MCF 10A (cell line): Measurements from ENCODE around the gene HUS1. TPM values are rescaled to one million over a fixed set of nuclear protein-coding genes. Genes with fewer than 3 reads are reported as not detected.

Source experiments
- BruUV-seq: library from RNA; stranded (reverse); fragments of 400-500 nt; replicated peaks from 2 replicates; lab custom pipeline; 2021; lab: Mats Ljungman, UMichigan
- CTCF ChIA-PET: fragments of 300-600 bp; sonication (Branson Sonifier 250); formaldehyde crosslinking; extraction: SDS; loops from one replicate; lab custom pipeline; 2021; ENCODE audit warnings: antibody characterized with exemption, inconsistent platforms; lab: Yijun Ruan, JAX
- POLR2A ChIA-PET: fragments of 300-600, 350-650 bp; sonication (Branson Sonifier 250); formaldehyde crosslinking; extraction: SDS; loops from one replicate; lab custom pipeline; 2020; ENCODE audit warnings: antibody characterized with exemption, inconsistent platforms; lab: Yijun Ruan, JAX
- DNase-seq: peaks from one replicate; pipeline ENCODE4 v3.0.0-alpha.2; 2018; ENCODE audit not compliant: unreplicated experiment
- H3K27ac Mint-ChIP-seq: one replicate; pipeline ENCODE4 v1.8.0; 2022; ENCODE audit warnings: mild to moderate bottlenecking, low read depth, mixed read lengths; ENCODE audit not compliant: unreplicated experiment
- H3K27me3 Mint-ChIP-seq: one replicate; pipeline ENCODE4 v1.8.0; 2022; ENCODE audit warnings: mixed read lengths; ENCODE audit not compliant: insufficient read depth, unreplicated experiment
- H3K36me3 Mint-ChIP-seq: one replicate; pipeline ENCODE4 v1.8.0; 2022; ENCODE audit warnings: mild to moderate bottlenecking, moderate library complexity, mixed read lengths; ENCODE audit not compliant: insufficient read depth, unreplicated experiment
- H3K4me1 Mint-ChIP-seq: one replicate; pipeline ENCODE4 v1.8.0; 2022; ENCODE audit warnings: mixed read lengths; ENCODE audit not compliant: insufficient read depth, unreplicated experiment
- H3K4me3 Mint-ChIP-seq: one replicate; pipeline ENCODE4 v1.8.0; 2022; ENCODE audit warnings: mild to moderate bottlenecking, moderate library complexity, mixed read lengths; ENCODE audit not compliant: unreplicated experiment
- H3K9me3 Mint-ChIP-seq: one replicate; pipeline ENCODE4 v1.8.0; 2022; ENCODE audit warnings: mixed read lengths; ENCODE audit not compliant: unreplicated experiment
- CTCF ChIP-seq: fragments of 200-600 bp; IDR thresholded peaks from one replicate; pipeline ENCODE4 v1.8.0; 2022; ENCODE audit warnings: antibody characterized with exemption, mild to moderate bottlenecking; ENCODE audit not compliant: unreplicated experiment
- intact Hi-C: fragments of 100-400 bp; cut with micrococcal nuclease; formaldehyde crosslinking; loops from 2 replicates; pipeline ENCODE4 v1.14.1; 2022
- total RNA-seq: library from RNA; stranded (reverse); gene quantifications from 2 replicates; pipeline ENCODE4 v1.2.3, GENCODE V29; 2022

The HUS1 gene
- total RNA-seq, 1 experiment from 2014 or later: 42.8 TPM

GRCh38 chr7:47939425-47940036, 39.9 kb downstream of the HUS1 start:
- Mint-ChIP-seq H3K27ac (no peak overlapping the region), H3K9me3 (no peaks in the 10 kb centered on the region), H3K4me1 (peaks cover 11% of the 10 kb centered on the region), H3K27me3 (no peaks in the 10 kb centered on the region), H3K36me3 (no peaks in the 10 kb centered on the region), H3K4me3 (no peak overlapping the region)
- ChIA-PET POLR2A (no interaction called here), CTCF (interaction anchor here (0.6 to 2.7 kb wide), 4 partner anchors 14 to 673 kb away, joined by 3 to 13 read pairs (median 6); no protein-coding TSS in a partner anchor)
- TF ChIP-seq CTCF: no peak
- intact Hi-C loops: loop anchor here (2.0 to 10.0 kb wide), 4 partner anchors 355 to 1915 kb away; no protein-coding TSS in a partner anchor
- no TSS peak for BruUV-seq
- no peak for DNase-seq

DNA sequence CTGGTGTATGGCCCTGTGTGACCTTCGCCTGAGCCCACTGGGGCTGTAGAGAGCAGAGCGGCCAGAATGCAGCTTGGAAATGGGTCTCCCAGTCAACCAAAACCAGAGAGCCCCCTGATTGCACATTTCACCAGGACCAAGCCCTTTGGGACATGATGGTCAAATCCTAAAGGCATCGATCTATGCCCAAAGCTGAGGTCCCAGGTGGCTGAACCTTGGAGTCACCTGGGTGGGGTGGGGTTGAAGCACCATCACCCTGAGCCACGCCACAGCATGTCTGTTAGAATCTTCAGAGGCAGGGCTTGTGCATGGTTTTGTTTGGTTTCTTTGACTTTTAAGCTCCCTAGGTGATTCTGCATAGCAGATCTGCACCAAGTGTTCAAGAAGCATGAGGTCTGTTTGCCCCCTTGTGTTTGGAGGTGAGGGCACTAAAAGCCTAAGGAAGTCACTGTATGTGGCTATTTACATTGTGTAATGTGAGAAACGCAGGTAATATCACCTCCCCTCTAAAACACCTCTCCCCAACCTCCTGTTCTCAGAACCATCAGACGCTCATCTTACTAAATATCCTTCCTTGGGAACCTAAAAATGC, 40.7 kb downstream of the HUS1 start:
- intact Hi-C loops: loop anchor here (2.0 kb wide), 1 partner anchor 672 kb away; no protein-coding TSS in a partner anchor
- ChIA-PET CTCF (interaction anchor here (0.9 to 2.7 kb wide), 5 partner anchors 14 to 672 kb away, joined by 3 to 13 read pairs (median 5); no protein-coding TSS in a partner anchor), POLR2A (no interaction called here)
- no peaks in the 10 kb centered on the region for H3K9me3 Mint-ChIP-seq
- no peaks in the 10 kb centered on the region for H3K36me3 Mint-ChIP-seq
- H3K4me3 Mint-ChIP-seq: no peak overlapping the region
- H3K27ac Mint-ChIP-seq: no peak overlapping the region
- no peak for DNase-seq
- no TSS peak for BruUV-seq
- H3K27me3 Mint-ChIP-seq: no peaks in the 10 kb centered on the region
- no peak for TF ChIP-seq CTCF
- H3K4me1 Mint-ChIP-seq: peaks cover 11% of the 10 kb centered on the region

GRCh38 chr7:47937711-47938573, 41.5 kb downstream of the HUS1 start:
- H3K4me1 Mint-ChIP-seq: peaks cover 11% of the 10 kb centered on the region
- no peak for TF ChIP-seq CTCF
- H3K9me3 Mint-ChIP-seq: no peaks in the 10 kb centered on the region
- BruUV-seq: no TSS peak
- intact Hi-C loops: loop anchor here (2.0 kb wide), 1 partner anchor 671 kb away; no protein-coding TSS in a partner anchor
- ChIA-PET POLR2A (interaction anchor here (0.6 kb wide), 1 partner anchor 54 kb away, joined by 3 read pairs; no protein-coding TSS in a partner anchor), CTCF (interaction anchor here (0.6 to 2.7 kb wide), 7 partner anchors 7 to 672 kb away, joined by 3 to 15 read pairs (median 4); no protein-coding TSS in a partner anchor)
- H3K27ac Mint-ChIP-seq: no peak overlapping the region
- DNase-seq: no peak
- H3K36me3 Mint-ChIP-seq: no peaks in the 10 kb centered on the region
- H3K27me3 Mint-ChIP-seq: no peaks in the 10 kb centered on the region
- H3K4me3 Mint-ChIP-seq: no peak overlapping the region
